CD14-positive monocyte (primary cell): Measurements from ENCODE around the gene SH3BGR. TPM values are rescaled to one million over a fixed set of nuclear protein-coding genes. Genes with fewer than 3 reads are reported as not detected.
A peak's percentile ranks its signal among the peaks of the same experiment; 100 is the strongest.

Source experiments
- DNase-seq, 3 donors: peaks; one replicate each; pipeline ENCODE4 v3.0.0-alpha.2; 2011 to 2022
- H2AFZ ChIP-seq: 2 replicates; pipeline ENCODE4 v1.6.0; 2012; ENCODE audit warnings: mild to moderate bottlenecking, low read depth, low read length, inconsistent platforms; ENCODE audit not compliant: insufficient read depth, poor library complexity, severe bottlenecking
- H3K27ac ChIP-seq, 2 donors: 1 replicate in 1 of 2; 2 replicates in 1 of 2; pipeline ENCODE4 v1.5.1; 2012 to 2013; ENCODE audit warnings: low read length in 2 of 2, control low read depth in 1 of 2, inconsistent platforms in 1 of 2, low read depth in 1 of 2, mild to moderate bottlenecking in 1 of 2
- H3K27me3 ChIP-seq, 2 donors: one replicate each; pipeline versions ENCODE4 v1.6.0 to v1.6.1; 2011 to 2013; ENCODE audit warnings: low read length in 2 of 2; ENCODE audit not compliant: control insufficient read depth in 2 of 2, insufficient read depth in 2 of 2
- H3K36me3 ChIP-seq, 2 donors: replicated peaks in 1 of 2; 1 replicate in 1 of 2; 2 replicates in 1 of 2; pipeline versions ENCODE4 v1.5.1 to v1.6.1; 2012 to 2013; ENCODE audit warnings: low read length in 2 of 2, control low read depth in 1 of 2, inconsistent platforms in 1 of 2, mild to moderate bottlenecking in 1 of 2; ENCODE audit not compliant: insufficient read depth in 2 of 2, control insufficient read depth in 1 of 2
- H3K4me1 ChIP-seq, 2 donors: 1 replicate in 1 of 2; 2 replicates in 1 of 2; pipeline versions ENCODE4 v1.5.1 to v1.6.1; 2012 to 2013; ENCODE audit warnings: low read length in 2 of 2, control low read depth in 1 of 2, inconsistent platforms in 1 of 2, mild to moderate bottlenecking in 1 of 2, moderate library complexity in 1 of 2; ENCODE audit not compliant: insufficient read depth in 2 of 2, control insufficient read depth in 1 of 2
- H3K4me2 ChIP-seq: replicated peaks from 2 replicates; pipeline ENCODE3; 2012; ENCODE audit warnings: low read length, moderate library complexity, mild to moderate bottlenecking; ENCODE audit not compliant: poor library complexity, severe bottlenecking; ENCODE audit errors: extremely low read depth
- H3K4me3 ChIP-seq, 3 experiments: fragments of 200-600 bp in 1 of 3; sonication (generic) in 1 of 3; replicated peaks in 1 of 3; 1 replicate in 2 of 3; 2 replicates in 1 of 3; pipeline ENCODE4 v1.5.1; 2011 to 2013; ENCODE audit warnings: low read length in 3 of 3, mild to moderate bottlenecking in 3 of 3, control low read depth in 2 of 3, low read depth in 2 of 3, inconsistent platforms in 1 of 3, moderate library complexity in 1 of 3
- H3K79me2 ChIP-seq: 2 replicates; pipeline ENCODE4 v1.6.0; 2012; ENCODE audit warnings: mild to moderate bottlenecking, control low read depth, inconsistent platforms, low read length, moderate library complexity; ENCODE audit not compliant: insufficient read depth
- H3K9ac ChIP-seq: 2 replicates; pipeline ENCODE4 v1.6.0; 2017; ENCODE audit warnings: low read length, mild to moderate bottlenecking; ENCODE audit not compliant: insufficient read depth, poor library complexity, severe bottlenecking
- H3K9me3 ChIP-seq, 2 donors: replicated peaks in 1 of 2; 1 replicate in 1 of 2; 2 replicates in 1 of 2; pipeline versions ENCODE4 v1.5.1 to v1.6.1; 2012 to 2013; ENCODE audit warnings: low read length in 2 of 2, control low read depth in 1 of 2; ENCODE audit not compliant: control insufficient read depth in 1 of 2, insufficient read depth in 1 of 2
- H4K20me1 ChIP-seq: 2 replicates; pipeline ENCODE4 v1.6.0; 2012; ENCODE audit warnings: mild to moderate bottlenecking, low read length, control low read depth, moderate library complexity; ENCODE audit not compliant: insufficient read depth
- H3K27ac Mint-ChIP-seq, 7 donors: one replicate each; pipeline ENCODE4 v1.8.0; 2020; ENCODE audit warnings: mild to moderate bottlenecking in 7 of 7, mixed read lengths in 7 of 7, moderate library complexity in 6 of 7, inconsistent platforms in 2 of 7
- H3K27me3 Mint-ChIP-seq, 3 donors: one replicate each; pipeline ENCODE4 v1.8.0; 2021 to 2022; ENCODE audit warnings: low read depth in 3 of 3, mild to moderate bottlenecking in 3 of 3, mixed read lengths in 3 of 3, moderate library complexity in 3 of 3, inconsistent platforms in 1 of 3
- H3K36me3 Mint-ChIP-seq, 2 donors: one replicate each; pipeline ENCODE4 v1.8.0; 2020; ENCODE audit warnings: mixed read lengths in 2 of 2, inconsistent platforms in 1 of 2, mild to moderate bottlenecking in 1 of 2
- H3K4me1 Mint-ChIP-seq: one replicate; pipeline ENCODE4 v1.8.0; 2020; ENCODE audit warnings: mild to moderate bottlenecking, mixed read lengths
- H3K4me3 Mint-ChIP-seq, 2 donors: one replicate each; pipeline ENCODE4 v1.8.0; 2020; ENCODE audit warnings: mild to moderate bottlenecking in 2 of 2, mixed read lengths in 2 of 2, moderate library complexity in 1 of 2
- H3K9me3 Mint-ChIP-seq, 7 donors: one replicate each; pipeline ENCODE4 v1.8.0; 2020 to 2022; ENCODE audit warnings: mixed read lengths in 7 of 7, mild to moderate bottlenecking in 6 of 7, moderate library complexity in 6 of 7, inconsistent platforms in 2 of 7
- CTCF ChIP-seq: fragments of 200-600 bp; IDR thresholded peaks from one replicate; pipeline ENCODE4 v1.8.0; 2022; ENCODE audit warnings: antibody characterized with exemption, mild to moderate bottlenecking
- WGBS: methylation state at CpG from one replicate; pipeline ENCODE4 v1.1.5; 2013; ENCODE audit warnings: missing lambda C conversion rate; ENCODE audit not compliant: insufficient coverage; 5-methylcytosine and 5-hydroxymethylcytosine counted together
- intact Hi-C, 2 donors: fragments of 100-400 bp; cut with micrococcal nuclease; formaldehyde crosslinking; loops; one replicate each; pipeline versions ENCODE4 v1.15.0 to v1.15.1; 2023
- polyA plus RNA-seq, 3 donors: library from polyadenylated mRNA; depleted of rRNA in 1 of 3; unstranded in 2 of 3; stranded (reverse) in 1 of 3; fragments of 300-500 nt in 2 of 3; fragments of >200 nt in 1 of 3; fragmentation: Illumina TruSeq in 2 of 3; gene quantifications; 1 replicate in 2 of 3; 2 replicates in 1 of 3; pipeline ENCODE4 v1.2.3, GENCODE V29; 2012 to 2021

The SH3BGR gene
- polyA plus RNA-seq, 3 donors: 0.36 to 0.72 TPM; not detected in 1

DNA sequence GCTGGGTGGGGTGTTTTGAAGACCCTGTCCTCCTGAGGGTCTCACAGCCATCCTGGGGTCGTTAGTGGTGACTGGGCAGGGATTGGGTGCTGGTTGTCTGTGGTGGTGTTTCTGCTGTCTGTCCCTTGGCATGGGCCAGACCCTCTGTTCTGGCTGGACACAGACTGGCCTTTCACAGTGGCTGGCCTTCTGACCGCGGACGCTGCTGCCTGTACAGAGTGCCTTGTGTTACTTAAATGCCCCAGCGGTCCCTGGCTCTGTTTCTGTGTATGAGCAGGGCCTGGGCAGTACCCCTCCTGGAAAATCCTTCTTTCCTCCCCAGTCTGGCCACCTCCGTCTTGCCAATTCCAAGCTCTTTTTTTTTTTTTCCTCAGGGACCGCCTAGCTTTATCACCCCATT lies 50.9 kb downstream of the SH3BGR start:
- H3K27ac ChIP-seq: peak overlapping the region in 1 of 2 donors; percentile 21
- 98% methylated on average over 5 of the region's 7 CpGs for WGBS
- H2AFZ ChIP-seq: peak overlapping the region; percentile 22
- no peak overlapping the region for H3K4me2 ChIP-seq
- H3K4me1 Mint-ChIP-seq: peaks cover 7% of the 10 kb centered on the region
- no peaks in the 10 kb centered on the region for H3K36me3 ChIP-seq
- intact Hi-C loops: no loop called here
- H3K4me3 ChIP-seq: no peak overlapping the region
- TF ChIP-seq CTCF: no peak
- H3K4me1 ChIP-seq: peaks cover 2 to 14% of the 10 kb centered on the region in 2 donors
- H3K9me3 Mint-ChIP-seq: peaks cover 0 to 7% (median 4%) of the 10 kb centered on the region in 7 donors
- H3K27me3 Mint-ChIP-seq: no peaks in the 10 kb centered on the region
- H3K27me3 ChIP-seq: no peaks in the 10 kb centered on the region
- no peak overlapping the region for H3K9ac ChIP-seq
- H3K4me3 Mint-ChIP-seq: no peak overlapping the region
- no peaks in the 10 kb centered on the region for H3K36me3 Mint-ChIP-seq
- H3K27ac Mint-ChIP-seq: peak overlapping the region in 5 of 7 donors; percentile 15 to 82 (median 50)
- no peak for DNase-seq
- H3K79me2 ChIP-seq: no peaks in the 10 kb centered on the region
- H3K9me3 ChIP-seq: no peaks in the 10 kb centered on the region
- H4K20me1 ChIP-seq: no peaks in the 10 kb centered on the region

DNA sequence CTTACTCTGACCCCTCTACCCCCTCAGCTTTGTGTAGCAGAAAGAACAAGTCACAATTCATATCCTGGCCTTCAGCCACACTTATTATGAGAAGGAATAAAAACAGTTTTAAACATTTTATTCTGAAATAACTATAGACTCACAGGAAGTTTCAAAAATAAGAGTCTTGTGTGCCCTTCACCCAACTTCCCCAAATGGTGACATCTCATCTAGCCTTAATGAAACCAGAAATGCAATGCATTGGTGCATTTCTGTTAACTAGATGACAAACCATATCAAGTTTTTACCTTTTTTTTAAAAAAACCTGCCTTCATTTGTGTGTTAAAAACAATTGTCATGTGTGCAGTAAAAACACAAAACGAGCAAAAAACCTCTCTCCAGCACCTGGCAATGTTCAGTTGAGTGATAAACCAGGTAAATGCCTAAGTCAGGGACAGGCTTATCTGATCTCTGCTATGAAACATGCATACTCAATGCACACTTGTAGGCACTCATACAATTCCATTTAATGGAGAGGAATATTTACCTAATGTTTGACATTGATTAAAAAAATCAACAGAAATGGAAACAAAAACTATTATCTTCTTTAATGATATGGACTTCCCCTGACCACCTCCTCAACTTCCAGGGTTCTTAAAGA lies 51.5 kb downstream of the SH3BGR start:
- Histone ChIP-seq H3K36me3 (no peaks in the 10 kb centered on the region), H3K79me2 (no peaks in the 10 kb centered on the region), H4K20me1 (no peaks in the 10 kb centered on the region), H3K27me3 (no peaks in the 10 kb centered on the region), H3K4me2 (no peak overlapping the region), H3K4me3 (no peak overlapping the region), H3K9me3 (no peaks in the 10 kb centered on the region), H3K27ac (peak overlapping the region in 1 of 2 donors; percentile 21), H3K4me1 (peaks cover 2 to 14% of the 10 kb centered on the region in 2 donors), H3K9ac (no peak overlapping the region), H2AFZ (peak overlapping the region; percentile 22)
- Mint-ChIP-seq H3K9me3 (peaks cover 0 to 7% (median 4%) of the 10 kb centered on the region in 7 donors), H3K4me3 (no peak overlapping the region), H3K27ac (no peak overlapping the region), H3K4me1 (peaks cover 7% of the 10 kb centered on the region), H3K27me3 (no peaks in the 10 kb centered on the region), H3K36me3 (no peaks in the 10 kb centered on the region)
- peak in 2 of 3 donors; percentile 6 to 12 for DNase-seq
- no peak for TF ChIP-seq CTCF
- intact Hi-C loops: no loop called here
- no CpG with 5 or more reads among the region's 1 CpG for WGBS
